GM23338 (cell line): ENCODE data around the gene DSG3. TPM values are rescaled to one million over a fixed set of nuclear protein-coding genes. Genes with fewer than 3 reads are reported as not detected.

Source experiments
- ATAC-seq: fragments of 200-7000 bp; cut with Tn5 transposase; 3 replicates; pipeline ENCODE4 v1.9.1; 2020
- DNase-seq: peaks from one replicate; pipeline ENCODE4 v3.0.0-alpha.2; 2015; ENCODE audit warnings: low spot score
- H2AFZ ChIP-seq: fragments of 200-600 bp; sonication (generic); 2 replicates; pipeline ENCODE4 v1.8.0; 2016; ENCODE audit warnings: antibody characterized with exemption, mild to moderate bottlenecking, moderate library complexity
- H3F3A ChIP-seq: fragments of 200-600 bp; sonication (generic); replicated peaks from 2 replicates; pipeline ENCODE4 v1.8.0; 2017; ENCODE audit warnings: antibody characterized with exemption, mixed run types, low read depth
- H3K27ac ChIP-seq: fragments of 200-600 bp; sonication (generic); 2 replicates; pipeline ENCODE4 v1.6.1; 2016; ENCODE audit warnings: low read depth
- H3K27me3 ChIP-seq: fragments of 200-600 bp; sonication (generic); 2 replicates; pipeline ENCODE4 v1.8.0; 2016; ENCODE audit warnings: mild to moderate bottlenecking, mixed run types, moderate library complexity; ENCODE audit not compliant: insufficient read depth
- H3K36me3 ChIP-seq: fragments of 200-600 bp; sonication (generic); 2 replicates; pipeline ENCODE4 v1.8.0; 2016; ENCODE audit warnings: mild to moderate bottlenecking; ENCODE audit not compliant: insufficient read depth
- H3K4me1 ChIP-seq: fragments of 200-600 bp; sonication (generic); 2 replicates; pipeline ENCODE4 v1.8.0; 2016; ENCODE audit warnings: mild to moderate bottlenecking, moderate library complexity; ENCODE audit not compliant: insufficient read depth
- H3K4me2 ChIP-seq: fragments of 200-600 bp; sonication (generic); 2 replicates; pipeline ENCODE4 v1.7.1; 2017; ENCODE audit warnings: mixed run types
- H3K4me3 ChIP-seq: fragments of 200-600 bp; sonication (generic); 2 replicates; pipeline ENCODE4 v1.6.1; 2016; ENCODE audit warnings: mixed run types
- H3K79me2 ChIP-seq: fragments of 200-600 bp; sonication (generic); replicated peaks from 2 replicates; pipeline ENCODE4 v1.8.0; 2017; ENCODE audit warnings: mild to moderate bottlenecking; ENCODE audit not compliant: insufficient read depth
- H3K9me2 ChIP-seq: fragments of 200-600 bp; sonication (generic); 2 replicates; pipeline ENCODE4 v1.8.0; 2017; ENCODE audit not compliant: insufficient read depth
- H4K20me1 ChIP-seq: fragments of 200-600 bp; sonication (generic); replicated peaks from 2 replicates; pipeline ENCODE4 v1.8.0; 2017; ENCODE audit warnings: mild to moderate bottlenecking; ENCODE audit not compliant: insufficient read depth
- H3K27ac Mint-ChIP-seq: 2 replicates; pipeline ENCODE4 v1.8.0; 2020; ENCODE audit warnings: inconsistent platforms, mild to moderate bottlenecking, moderate library complexity, mixed read lengths
- H3K27me3 Mint-ChIP-seq: 3 replicates; pipeline ENCODE4 v1.8.0; 2022; ENCODE audit warnings: low read depth, mild to moderate bottlenecking, moderate library complexity, mixed read lengths, inconsistent platforms; ENCODE audit not compliant: insufficient read depth, poor library complexity
- H3K36me3 Mint-ChIP-seq: 3 replicates; pipeline ENCODE4 v1.8.0; 2021; ENCODE audit warnings: low read depth, mild to moderate bottlenecking, inconsistent platforms, moderate library complexity, mixed read lengths
- H3K4me1 Mint-ChIP-seq: 3 replicates; pipeline ENCODE4 v1.8.0; 2020; ENCODE audit warnings: mild to moderate bottlenecking, inconsistent platforms, mixed read lengths
- H3K4me3 Mint-ChIP-seq: 3 replicates; pipeline ENCODE4 v1.8.0; 2021; ENCODE audit warnings: moderate library complexity, mild to moderate bottlenecking, inconsistent platforms, mixed read lengths
- H3K9me3 Mint-ChIP-seq: 3 replicates; pipeline ENCODE4 v1.8.0; 2020; ENCODE audit warnings: moderate library complexity, mild to moderate bottlenecking, inconsistent platforms, mixed read lengths
- CREB1 ChIP-seq: fragments of 250-450 bp; sonication (Bioruptor Pico); IDR thresholded peaks from 2 replicates; pipeline ENCODE4 v1.5.0; 2020; ENCODE audit warnings: low read depth, mild to moderate bottlenecking, moderate library complexity
- CTCF ChIP-seq, 2 experiments: fragments of 200-600 bp in 1 of 2; sonication (generic) in 1 of 2; conservative IDR thresholded peaks; 2 replicates each; pipeline versions ENCODE4 v1.5.1 to v1.6.1; 2016 to 2017; ENCODE audit warnings: antibody characterized with exemption in 2 of 2, low read depth in 2 of 2, mild to moderate bottlenecking in 2 of 2, moderate library complexity in 1 of 2
- EZH2phosphoT487 ChIP-seq: fragments of 200-600 bp; sonication (generic); IDR thresholded peaks from one replicate; pipeline ENCODE4 v1.8.1; 2018; ENCODE audit warnings: antibody characterized with exemption; ENCODE audit not compliant: unreplicated experiment
- JUNB ChIP-seq: IDR thresholded peaks from one replicate; pipeline ENCODE4 v1.6.1; 2016; ENCODE audit warnings: antibody characterized with exemption; ENCODE audit not compliant: unreplicated experiment
- NANOG ChIP-seq: IDR thresholded peaks from 2 replicates; pipeline ENCODE4 v1.6.1; 2016; ENCODE audit warnings: antibody characterized with exemption, borderline replicate concordance
- POLR2AphosphoS5 ChIP-seq: IDR thresholded peaks from 2 replicates; pipeline ENCODE4 v1.6.1; 2016; ENCODE audit warnings: antibody characterized with exemption, low read depth
- REST ChIP-seq: IDR thresholded peaks from one replicate; pipeline ENCODE4 v1.6.1; 2018; ENCODE audit warnings: antibody characterized with exemption; ENCODE audit not compliant: unreplicated experiment
- STAT1 ChIP-seq: IDR thresholded peaks from one replicate; pipeline ENCODE4 v1.6.1; 2016; ENCODE audit warnings: antibody characterized with exemption; ENCODE audit not compliant: unreplicated experiment
- ZNF114 ChIP-seq: fragments of 250-450 bp; sonication (Bioruptor Pico); IDR thresholded peaks from 2 replicates; pipeline ENCODE4 v1.5.0; 2020; ENCODE audit warnings: mild to moderate bottlenecking, moderate library complexity
- ZNF331 ChIP-seq: fragments of 250-450 bp; sonication (Bioruptor Pico); IDR thresholded peaks from 2 replicates; pipeline ENCODE4 v1.5.0; 2020; ENCODE audit warnings: low read depth, mild to moderate bottlenecking, moderate library complexity
- polyA plus RNA-seq: library from polyadenylated mRNA; unstranded; fragments of >200 nt; fragmentation: Nextera tagmentation; extraction: Ambion mirVana; gene quantifications from 2 replicates; pipeline ENCODE4 v1.2.1, GENCODE V29; 2016
- total RNA-seq: library from RNA; depleted of rRNA; stranded (reverse); fragments of >200 nt; shearing (Covaris generic); gene quantifications from 2 replicates; pipeline ENCODE4 v1.2.3, GENCODE V29; 2014

The DSG3 gene
- total and polyA plus RNA-seq, 2 experiments from 2014 or later = 0.05 to 0.24 TPM

- ATAC-seq (no peak), DNase-seq (no peak)
- Histone ChIP-seq H3K9me2 (no peaks in the 10 kb centered on the region), H3K27ac (no peak overlapping the region), H3K4me3 (no peak overlapping the region), H3K36me3 (no peaks in the 10 kb centered on the region), H4K20me1 (no peaks in the 10 kb centered on the region), H3K79me2 (no peaks in the 10 kb centered on the region), H3K27me3 (no peaks in the 10 kb centered on the region), H2AFZ (0 out of 2 replicates have a peak overlapping the region, but pooled peaks have one; percentile 80), H3F3A (no peaks in the 10 kb centered on the region), H3K4me1 (no peaks in the 10 kb centered on the region), H3K4me2 (no peak overlapping the region)
- TF ChIP-seq EZH2phosphoT487 = no peak
- peak in 1 of 2 experiments; percentile 18; a peak in 1 of 4 replicates for TF ChIP-seq CTCF (conservative IDR thresholded peaks at IDR 0.05; ENCODE audit: low read depth in 2 of 2)
- Mint-ChIP-seq H3K9me3 (peaks cover 4% of the 10 kb centered on the region; the same call in 2 of the 3 replicates), H3K27me3 (peaks cover 2% of the 10 kb centered on the region), H3K4me3 (no peak overlapping the region), H3K4me1 (no peaks in the 10 kb centered on the region), H3K27ac (no peak overlapping the region), H3K36me3 (no peaks in the 10 kb centered on the region)
These were observed 10.7 kb upstream of the DSG3 start for GRCh38 chr18:31436825-31437224.

- Histone ChIP-seq H3F3A (no peaks in the 10 kb centered on the region), H3K4me2 (no peak overlapping the region), H3K27me3 (no peaks in the 10 kb centered on the region), H3K4me1 (no peaks in the 10 kb centered on the region), H3K36me3 (no peaks in the 10 kb centered on the region), H3K4me3 (no peak overlapping the region), H3K9me2 (no peaks in the 10 kb centered on the region), H2AFZ (peak overlapping the region; percentile 33; the same call in 1 of the 2 replicates), H3K27ac (no peak overlapping the region), H4K20me1 (no peaks in the 10 kb centered on the region), H3K79me2 (no peaks in the 10 kb centered on the region)
- no peaks in the 10 kb centered on the region for H3K4me1 Mint-ChIP-seq
- no peaks in the 10 kb centered on the region for H3K36me3 Mint-ChIP-seq
- H3K27me3 Mint-ChIP-seq = peaks cover 2% of the 10 kb centered on the region
- DNase-seq (no peak), ATAC-seq (no peak)
- H3K27ac Mint-ChIP-seq = no peak overlapping the region
- no peak overlapping the region for H3K4me3 Mint-ChIP-seq
- no peak for TF ChIP-seq ZNF331 (CRISPR knock-in tag)
- TF ChIP-seq EZH2phosphoT487 = no peak
- no peak for TF ChIP-seq POLR2AphosphoS5
- TF ChIP-seq JUNB = no peak
- no peak for TF ChIP-seq CTCF (conservative IDR thresholded peaks at IDR 0.05; ENCODE audit: low read depth in 2 of 2)
- no peak for TF ChIP-seq NANOG
- TF ChIP-seq STAT1 = no peak
- TF ChIP-seq REST = no peak
- no peak for TF ChIP-seq CREB1 (CRISPR knock-in tag)
- TF ChIP-seq ZNF114 (CRISPR knock-in tag) = no peak
- no peaks in the 10 kb centered on the region for H3K9me3 Mint-ChIP-seq
These were observed 9.1 kb upstream of the DSG3 start for GRCh38 chr18:31438402-31438801.
